ENCODE results near the gene SH3BP5L. TPM values are rescaled to one million over a fixed set of nuclear protein-coding genes. Genes with fewer than 3 reads are reported as not detected.
"Not testable (repeated sequence)": the region's sequence is repeated elsewhere in the genome, so short reads cannot be mapped to it uniquely, and the experiment has no call there.

Gene SH3BP5L
- total RNA-seq, 2 donors from 2014 or later = 13.7 to 14.8 TPM

DNA sequence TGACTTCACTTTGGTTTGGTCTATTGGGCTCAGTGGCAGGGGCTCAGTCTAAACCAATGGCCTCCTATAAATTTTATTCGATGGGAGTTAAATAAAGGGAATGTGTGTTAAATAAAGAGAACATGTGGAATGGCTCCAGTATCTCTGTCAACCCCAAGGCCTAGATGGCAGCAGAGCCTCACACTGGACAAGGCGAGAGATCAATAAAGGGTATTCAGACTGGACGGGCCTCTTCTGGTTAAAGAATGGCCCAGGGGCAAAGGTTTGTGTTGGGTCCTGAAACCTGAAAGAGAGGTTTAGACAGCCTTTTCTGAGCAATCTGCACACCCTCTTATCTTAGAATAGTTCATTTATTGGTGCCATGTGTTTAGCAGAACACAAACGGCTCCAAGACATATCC, 34.7 kb downstream of the SH3BP5L start:
- no peak for DNase-seq
- no peak for ATAC-seq
- WGBS, 2 donors = 69 to 79% methylated on average over 4 of the region's 4 CpGs
- Histone ChIP-seq H3K27ac (no peak overlapping the region), H3K4me1 (peaks cover 4% of the 10 kb centered on the region), H3K4me3 (no peak overlapping the region), H3K36me3 (replicated peaks in 1 of 2; ENCODE audit: insufficient read depth in 1 of 2, low read depth in 2 of 2) (no peaks in the 10 kb centered on the region), H3K27me3 (no peaks in the 10 kb centered on the region), H3K9me3 (no peaks in the 10 kb centered on the region)
- intact Hi-C loops (cut with DNase I) = no loop called here
- no peak for TF ChIP-seq POLR2A (IDR thresholded peaks at IDR 0.05)
- TF ChIP-seq, protein P1, sequence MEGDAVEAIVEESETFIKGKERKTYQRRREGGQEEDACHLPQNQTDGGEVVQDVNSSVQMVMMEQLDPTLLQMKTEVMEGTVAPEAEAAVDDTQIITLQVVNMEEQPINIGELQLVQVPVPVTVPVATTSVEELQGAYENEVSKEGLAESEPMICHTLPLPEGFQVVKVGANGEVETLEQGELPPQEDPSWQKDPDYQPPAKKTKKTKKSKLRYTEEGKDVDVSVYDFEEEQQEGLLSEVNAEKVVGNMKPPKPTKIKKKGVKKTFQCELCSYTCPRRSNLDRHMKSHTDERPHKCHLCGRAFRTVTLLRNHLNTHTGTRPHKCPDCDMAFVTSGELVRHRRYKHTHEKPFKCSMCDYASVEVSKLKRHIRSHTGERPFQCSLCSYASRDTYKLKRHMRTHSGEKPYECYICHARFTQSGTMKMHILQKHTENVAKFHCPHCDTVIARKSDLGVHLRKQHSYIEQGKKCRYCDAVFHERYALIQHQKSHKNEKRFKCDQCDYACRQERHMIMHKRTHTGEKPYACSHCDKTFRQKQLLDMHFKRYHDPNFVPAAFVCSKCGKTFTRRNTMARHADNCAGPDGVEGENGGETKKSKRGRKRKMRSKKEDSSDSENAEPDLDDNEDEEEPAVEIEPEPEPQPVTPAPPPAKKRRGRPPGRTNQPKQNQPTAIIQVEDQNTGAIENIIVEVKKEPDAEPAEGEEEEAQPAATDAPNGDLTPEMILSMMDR (IDR thresholded peaks at IDR 0.05) = no peak

DNA sequence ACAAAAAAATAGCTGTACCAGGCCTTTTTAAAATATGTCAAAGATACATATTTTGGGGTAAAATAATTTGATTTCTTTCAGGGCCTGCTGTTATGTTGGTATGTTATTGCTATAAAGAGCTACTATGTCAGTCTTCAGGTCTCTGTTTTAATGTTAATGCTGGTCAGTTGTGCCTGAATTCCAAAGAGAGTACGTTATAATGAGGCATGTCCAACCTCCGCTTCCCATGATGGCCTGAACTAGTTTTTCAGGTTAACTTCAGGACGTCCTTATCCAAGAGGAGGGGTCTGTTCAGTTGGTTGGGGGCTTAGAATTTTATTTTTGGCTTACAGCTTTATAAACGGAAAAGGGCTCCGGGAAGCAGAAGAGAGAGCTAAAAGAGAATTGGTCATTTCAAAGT, 35.3 kb downstream of the SH3BP5L start:
- H3K27me3 ChIP-seq = no peaks in the 10 kb centered on the region
- ATAC-seq = no peak
- no peak overlapping the region for H3K27ac ChIP-seq
- no peak overlapping the region for H3K4me3 ChIP-seq
- no peaks in the 10 kb centered on the region for H3K9me3 ChIP-seq
- DNase-seq = no peak
- 76 to 82% methylated on average over 5 of the region's 5 CpGs for WGBS, 2 donors
- H3K36me3 ChIP-seq (replicated peaks in 1 of 2; ENCODE audit: insufficient read depth in 1 of 2, low read depth in 2 of 2) = no peaks in the 10 kb centered on the region
- intact Hi-C loops (cut with DNase I) = no loop called here
- H3K4me1 ChIP-seq = peaks cover 4% of the 10 kb centered on the region
- TF ChIP-seq POLR2A (IDR thresholded peaks at IDR 0.05) = no peak

DNA sequence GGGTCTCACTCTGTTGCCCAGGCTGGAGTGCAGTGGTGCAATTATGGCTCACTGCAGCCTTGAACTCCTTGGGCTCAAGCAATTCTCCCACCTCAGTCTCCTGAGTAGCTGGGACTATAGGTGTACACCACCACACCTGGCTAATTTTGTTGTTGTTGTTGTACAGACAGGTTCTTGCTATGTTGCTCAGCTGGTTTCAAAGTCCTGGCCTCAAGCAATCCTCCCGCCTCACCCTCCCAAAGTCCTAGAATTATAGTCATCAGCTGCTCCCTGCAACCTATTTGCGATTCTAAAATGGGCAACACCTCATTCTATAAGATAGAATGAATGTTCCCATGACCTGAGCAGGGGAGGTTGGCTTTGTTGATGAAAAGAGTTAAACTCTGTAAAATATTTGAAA, 36.4 kb downstream of the SH3BP5L start:
- H3K27me3 ChIP-seq; DNase-seq; ATAC-seq; intact Hi-C loops (cut with DNase I); H3K36me3 ChIP-seq (replicated peaks in 1 of 2; ENCODE audit: insufficient read depth in 1 of 2, low read depth in 2 of 2); H3K4me1 ChIP-seq; H3K9me3 ChIP-seq; H3K4me3 ChIP-seq; H3K27ac ChIP-seq: not testable (repeated sequence)
- WGBS, 2 donors = 72 to 74% methylated on average over 2 of the region's 2 CpGs

DNA sequence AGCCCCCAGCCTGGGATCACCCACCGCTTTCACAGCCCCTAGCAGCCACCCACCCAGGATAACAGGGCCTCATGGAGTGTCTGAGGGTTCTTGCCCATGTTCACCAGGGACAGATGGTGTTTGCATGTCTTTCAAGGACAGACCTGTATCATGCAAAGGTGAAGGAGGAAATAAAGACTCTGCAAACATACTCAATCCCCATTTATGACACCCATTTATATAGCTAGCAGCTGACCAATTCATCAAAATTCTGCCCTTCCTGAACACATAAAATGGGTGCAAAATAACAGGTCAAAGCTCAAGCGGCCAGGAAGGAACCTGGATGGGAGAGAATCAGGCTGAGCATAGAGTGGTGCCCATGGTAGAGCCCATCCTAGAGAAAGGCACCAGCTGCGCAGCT, 37.4 kb downstream of the SH3BP5L start:
- no peak overlapping the region for H3K27ac ChIP-seq
- no peak for ATAC-seq
- WGBS, 2 donors = 72 to 80% methylated on average over 3 of the region's 3 CpGs
- DNase-seq = no peak
- TF ChIP-seq, protein P1 (IDR thresholded peaks at IDR 0.05) = no peak
- TF ChIP-seq POLR2A (IDR thresholded peaks at IDR 0.05) = no peak
- peaks cover 4% of the 10 kb centered on the region for H3K4me1 ChIP-seq
- H3K36me3 ChIP-seq (replicated peaks in 1 of 2; ENCODE audit: insufficient read depth in 1 of 2, low read depth in 2 of 2) = no peaks in the 10 kb centered on the region
- intact Hi-C loops (cut with DNase I) = no loop called here
- no peaks in the 10 kb centered on the region for H3K9me3 ChIP-seq
- no peaks in the 10 kb centered on the region for H3K27me3 ChIP-seq
- no peak overlapping the region for H3K4me3 ChIP-seq

DNA sequence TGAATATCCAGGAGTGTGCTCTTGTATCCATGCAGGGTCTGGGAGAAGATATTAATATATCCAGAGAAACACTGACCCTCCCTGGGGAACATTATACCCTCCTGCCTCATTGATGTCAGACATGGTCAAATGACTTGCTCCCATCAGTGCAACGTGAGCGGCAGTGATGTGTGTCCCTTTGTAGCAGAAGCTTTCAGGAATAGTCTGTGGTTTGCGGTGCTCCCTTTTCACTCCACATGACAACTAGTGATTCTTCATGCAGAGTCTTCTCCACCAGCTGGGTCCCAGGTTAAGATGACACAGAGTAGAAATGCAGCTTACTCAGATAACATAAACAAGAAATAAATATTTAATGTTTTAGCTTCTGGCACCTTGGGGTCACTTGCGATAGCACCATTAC, 38.3 kb downstream of the SH3BP5L start:
- Histone ChIP-seq H3K9me3 (no peaks in the 10 kb centered on the region), H3K4me1 (no peaks in the 10 kb centered on the region), H3K27me3 (no peaks in the 10 kb centered on the region), H3K36me3 (replicated peaks in 1 of 2; ENCODE audit: insufficient read depth in 1 of 2, low read depth in 2 of 2) (no peaks in the 10 kb centered on the region), H3K27ac (no peak overlapping the region), H3K4me3 (no peak overlapping the region)
- WGBS, 2 donors = 72 to 85% methylated on average over 4 of the region's 4 CpGs
- intact Hi-C loops (cut with DNase I) = no loop called here
- ATAC-seq (no peak), DNase-seq (no peak)
- TF ChIP-seq, protein P1 (IDR thresholded peaks at IDR 0.05) = no peak
- TF ChIP-seq POLR2A (IDR thresholded peaks at IDR 0.05) = no peak

DNA sequence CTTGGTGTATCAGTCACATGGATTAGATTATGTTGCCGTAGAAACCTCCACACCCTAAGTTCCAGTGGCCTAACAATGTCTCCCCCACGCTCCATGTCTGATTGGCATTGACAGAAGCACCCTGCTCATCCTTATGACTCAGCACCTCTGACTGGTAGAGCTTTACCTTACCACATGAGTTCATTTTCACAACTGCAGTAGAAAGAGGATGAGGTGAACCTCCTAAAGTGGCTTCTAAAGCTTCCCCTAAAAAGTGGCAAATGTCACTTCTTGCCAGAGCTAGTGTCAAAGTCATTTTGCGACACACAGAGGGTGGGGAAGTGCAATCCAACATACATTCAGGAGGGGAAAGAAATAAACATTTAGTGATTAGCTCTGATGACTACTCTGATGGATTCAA, 39.6 kb downstream of the SH3BP5L start:
- H3K9me3 ChIP-seq = no peaks in the 10 kb centered on the region
- intact Hi-C loops (cut with DNase I) = no loop called here
- no peak for TF ChIP-seq POLR2A (IDR thresholded peaks at IDR 0.05)
- TF ChIP-seq, protein P1 (IDR thresholded peaks at IDR 0.05) = no peak
- H3K4me1 ChIP-seq = no peaks in the 10 kb centered on the region
- ATAC-seq (no peak), DNase-seq (no peak)
- no peak overlapping the region for H3K27ac ChIP-seq
- H3K4me3 ChIP-seq = no peak overlapping the region
- WGBS, 2 donors = 62% methylated on average over 3 of the region's 3 CpGs
- H3K27me3 ChIP-seq = no peaks in the 10 kb centered on the region
- H3K36me3 ChIP-seq (replicated peaks in 1 of 2; ENCODE audit: insufficient read depth in 1 of 2, low read depth in 2 of 2) = no peaks in the 10 kb centered on the region
